Fibroblast of skin of left biceps (primary cell): ENCODE results near the gene GBP1.
"Not testable (repeated sequence)": the region's sequence is repeated elsewhere in the genome, so short reads cannot be mapped to it uniquely, and the experiment has no call there.

Experiments
- DNase-seq, 2 experiments: peaks; one replicate each; pipeline ENCODE4 v3.0.0-alpha.2; 2013; ENCODE audit warnings: low read depth in 2 of 2

Gene GBP1

DNA sequence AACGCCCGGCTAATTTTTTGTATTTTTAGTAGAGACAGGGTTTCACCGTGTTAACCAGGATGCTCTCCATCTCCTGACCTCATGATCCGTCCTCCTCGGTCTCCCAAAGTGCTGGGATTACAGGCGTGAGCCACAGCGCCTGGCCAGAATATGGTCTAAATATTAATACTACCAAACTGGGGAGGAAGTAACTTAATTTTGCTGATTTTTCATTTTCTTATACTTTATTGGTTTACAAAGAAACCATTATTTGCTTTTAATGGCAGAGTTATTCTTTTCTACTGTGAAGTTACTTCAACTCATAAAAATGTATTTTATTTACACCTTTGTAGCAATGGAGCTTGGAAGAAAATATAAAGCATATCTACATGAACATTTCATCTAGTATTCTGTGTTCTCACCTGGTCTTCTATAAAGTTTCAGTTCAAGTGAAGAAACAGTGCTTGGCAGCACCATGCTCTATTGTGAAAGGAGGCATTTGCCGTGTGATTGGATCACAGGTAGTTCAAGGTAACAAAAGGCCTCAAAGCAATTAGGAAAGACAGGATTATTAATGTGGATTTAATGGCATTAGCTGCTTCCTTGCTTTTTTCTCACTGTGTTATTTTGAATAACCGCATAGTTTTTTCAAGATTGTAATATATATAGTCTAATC lies 13.6 kb downstream of the GBP1 start:
- DNase-seq: no peak

DNA sequence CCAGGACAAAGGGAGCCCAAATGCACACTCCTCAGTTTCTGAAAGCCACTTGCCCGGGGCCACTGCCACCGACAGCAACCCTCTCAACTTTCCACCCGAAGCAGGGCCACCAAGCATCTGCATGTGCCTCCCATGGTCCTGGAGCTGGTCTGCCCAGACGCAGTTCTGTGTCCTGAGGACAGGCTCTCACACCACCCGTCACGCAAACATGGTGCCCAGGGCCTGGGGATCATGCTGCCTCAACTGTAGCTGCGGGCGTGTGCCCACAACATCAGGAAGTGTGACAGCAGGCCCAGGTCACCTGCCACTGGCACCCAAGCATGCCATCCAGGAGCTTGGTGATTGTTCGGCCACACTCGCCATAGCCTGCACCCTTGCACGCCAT lies 14.4 kb downstream of the GBP1 start:
- no peak for DNase-seq

DNA sequence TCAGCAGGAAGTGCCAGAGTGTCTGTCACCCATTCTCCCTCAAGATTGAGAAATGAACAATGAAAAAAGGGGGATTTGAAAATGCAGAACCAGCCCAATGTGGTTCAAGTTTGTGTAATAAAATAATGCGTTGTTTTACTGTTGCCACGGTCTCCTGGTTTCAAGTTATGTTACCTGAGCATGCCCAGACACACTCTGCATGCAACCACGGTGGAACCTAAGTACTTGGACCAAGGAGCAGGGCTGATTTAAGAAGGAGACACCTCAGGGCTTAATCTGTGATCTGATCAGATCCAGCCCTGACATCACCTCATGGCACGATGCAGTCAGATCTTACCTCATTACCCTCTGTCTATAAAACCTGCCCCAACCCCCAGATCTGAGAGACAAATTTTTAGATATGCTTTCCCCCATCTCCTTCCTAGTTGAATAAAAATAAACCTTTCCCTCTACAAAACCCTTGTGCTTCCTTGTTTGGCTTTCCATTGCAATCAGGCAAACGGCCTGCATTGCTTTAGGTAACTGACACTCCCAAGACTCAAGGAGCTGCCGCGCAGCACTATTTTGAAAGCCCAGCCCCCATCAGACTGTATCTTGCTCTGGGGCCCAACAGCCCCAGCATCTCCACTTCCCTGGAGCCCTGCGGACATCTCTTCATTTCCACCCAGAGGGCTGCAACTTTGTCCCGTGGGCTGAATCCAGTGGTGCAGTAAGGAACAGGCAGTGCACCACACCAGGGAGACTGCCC lies 14.9 kb downstream of the GBP1 start:
- not testable (repeated sequence) for DNase-seq

DNA sequence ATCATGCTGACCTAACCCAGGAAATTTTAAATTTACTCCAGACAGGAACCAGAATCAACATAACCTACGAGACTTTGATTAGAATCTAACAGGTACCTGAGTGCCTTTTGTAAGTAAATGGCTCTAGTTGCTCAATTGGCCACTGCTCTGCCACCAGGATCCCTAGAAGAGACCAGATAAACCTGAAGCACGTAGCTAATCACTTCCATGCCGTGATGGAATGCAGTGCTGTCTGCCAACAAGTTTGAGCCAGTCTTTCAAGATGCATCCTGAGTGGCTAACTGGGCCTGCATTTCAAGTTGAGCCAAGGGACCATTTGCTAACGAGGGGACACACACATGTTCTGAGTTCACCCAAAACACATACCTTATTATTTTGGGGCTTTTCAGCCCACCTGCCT lies 15.8 kb downstream of the GBP1 start:
- not testable (repeated sequence) for DNase-seq

DNA sequence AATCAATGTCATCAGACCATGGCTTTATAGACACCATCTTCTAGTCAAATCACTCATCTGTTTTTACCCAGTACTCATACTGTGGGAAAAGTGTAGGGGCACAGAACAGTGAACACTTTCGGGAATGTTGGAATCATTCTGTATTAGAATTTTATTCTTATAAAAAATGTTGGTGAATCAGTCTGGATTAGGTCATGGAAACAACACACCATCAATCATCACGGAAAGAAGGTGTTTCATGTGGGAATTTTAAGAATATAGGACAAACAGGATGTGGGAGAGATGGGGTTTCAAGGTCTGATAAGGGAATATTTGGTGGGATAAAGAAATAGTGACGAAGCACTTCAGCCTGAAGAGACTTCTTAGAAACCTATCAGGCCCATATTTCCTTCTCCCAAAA lies 17.3 kb downstream of the GBP1 start:
- no peak for DNase-seq

DNA sequence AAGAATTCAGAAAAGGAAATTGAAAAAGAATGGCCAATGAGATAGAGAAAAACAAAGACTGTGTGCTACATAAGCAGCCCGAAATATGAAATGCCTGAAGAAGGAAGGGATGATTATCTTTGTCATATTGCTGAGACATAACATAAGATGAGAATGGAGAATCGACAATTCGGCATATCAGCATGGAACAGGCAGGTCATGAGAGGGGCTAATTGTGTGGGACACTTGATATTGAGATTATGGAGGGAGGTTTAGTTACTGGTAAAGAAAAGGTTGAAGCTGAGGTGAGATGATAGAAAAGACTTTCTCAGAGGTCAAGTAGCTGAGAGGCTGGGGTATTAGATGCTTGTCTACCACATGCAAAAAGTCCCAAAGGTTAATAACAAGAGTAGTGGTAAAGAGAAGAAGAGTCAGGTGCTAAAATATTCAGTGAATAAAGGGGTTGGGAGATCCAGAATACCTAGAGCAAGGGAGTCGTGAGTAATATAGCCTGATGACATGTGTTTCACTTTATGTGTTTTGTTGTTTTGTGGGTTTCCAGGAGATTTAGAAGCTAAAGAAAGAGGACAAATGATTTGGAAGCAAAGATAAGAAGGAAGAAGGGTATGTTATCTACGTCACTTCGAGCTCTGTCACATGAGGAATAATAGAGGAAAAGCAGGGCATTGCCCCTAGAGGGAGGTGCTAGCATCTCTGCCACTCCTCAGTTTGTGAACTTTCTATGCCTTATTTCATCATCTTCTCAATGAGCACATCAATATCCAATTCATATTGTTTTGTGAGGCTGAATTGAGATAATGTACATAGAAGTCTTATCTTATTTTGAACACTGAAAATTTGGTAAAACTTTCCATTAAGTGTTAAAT lies 18.5 kb downstream of the GBP1 start:
- not testable (repeated sequence) for DNase-seq

DNA sequence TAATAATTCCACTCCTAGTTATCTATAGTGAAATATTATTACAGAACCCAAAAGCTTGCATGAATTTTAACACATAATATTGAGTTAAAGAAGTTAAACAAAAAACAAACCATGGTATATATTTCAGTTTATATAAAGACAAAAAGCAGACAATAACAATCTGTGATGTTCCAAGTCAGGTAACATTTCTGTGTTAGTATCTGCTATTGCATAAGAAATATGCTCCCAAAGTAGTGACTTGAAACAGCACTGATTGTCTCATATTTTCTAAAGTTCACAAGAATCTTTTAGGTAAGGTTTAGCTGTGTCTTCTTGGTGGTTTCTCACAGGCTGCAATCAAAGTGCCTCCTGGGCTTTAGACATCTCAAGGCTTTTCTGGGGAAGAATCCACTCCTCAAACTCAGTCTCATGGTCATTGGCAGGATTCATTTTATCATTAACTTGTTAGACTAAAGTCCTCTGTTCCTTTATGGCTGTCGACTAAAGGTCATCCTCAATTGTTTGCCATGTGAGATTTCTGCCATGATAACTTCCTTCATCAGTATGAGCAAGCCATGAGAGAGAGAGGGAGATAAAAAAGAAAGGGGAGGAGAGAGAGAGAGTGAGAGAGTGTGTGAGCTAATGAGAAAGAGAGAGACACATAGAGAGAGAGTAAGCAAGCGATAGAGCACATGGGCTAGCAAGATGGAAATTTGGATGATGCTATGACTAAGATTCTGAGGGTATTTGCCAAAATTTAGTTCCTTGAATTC lies 19.9 kb downstream of the GBP1 start:
- DNase-seq: no peak

DNA sequence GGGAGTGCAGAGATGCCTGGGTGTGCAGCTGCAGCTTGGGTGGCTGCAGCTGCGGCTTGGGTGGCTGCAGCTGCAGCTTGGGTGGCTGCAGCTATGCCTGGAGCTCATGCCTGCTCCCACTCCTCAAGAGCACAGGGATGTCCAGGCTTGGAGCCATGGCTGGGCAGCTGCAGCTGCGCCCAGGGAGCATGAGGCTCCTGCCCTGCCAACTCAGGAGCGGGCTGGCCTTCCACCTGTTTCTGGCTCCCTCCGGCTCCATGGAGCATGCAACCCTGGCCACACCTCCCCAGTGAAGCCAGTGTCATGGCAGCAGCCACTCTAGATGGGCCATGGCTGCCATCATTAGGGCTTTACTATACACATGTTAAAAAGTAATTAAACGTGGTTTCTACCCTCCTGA lies 21.1 kb downstream of the GBP1 start:
- no peak for DNase-seq

DNA sequence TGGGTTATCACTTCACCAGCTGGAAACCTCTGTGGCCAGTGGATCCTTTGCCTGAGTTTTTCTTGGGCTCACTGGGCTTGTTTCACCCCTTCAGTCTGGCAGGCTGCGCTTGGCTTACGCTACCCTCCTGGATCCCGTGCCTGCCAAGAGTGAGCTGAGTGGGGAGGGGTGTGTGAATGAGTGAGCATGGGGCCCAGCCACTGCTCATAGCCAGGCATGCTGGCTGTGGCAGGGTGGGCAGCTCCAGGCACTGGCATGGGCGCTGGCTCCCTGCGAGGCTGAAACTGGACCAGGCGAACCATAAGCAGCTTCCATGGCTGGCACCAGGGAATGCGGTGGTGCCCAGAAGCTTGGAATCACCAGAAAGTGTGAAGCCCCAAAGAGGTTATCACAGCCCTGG lies 22.5 kb downstream of the GBP1 start:
- no peak for DNase-seq

DNA sequence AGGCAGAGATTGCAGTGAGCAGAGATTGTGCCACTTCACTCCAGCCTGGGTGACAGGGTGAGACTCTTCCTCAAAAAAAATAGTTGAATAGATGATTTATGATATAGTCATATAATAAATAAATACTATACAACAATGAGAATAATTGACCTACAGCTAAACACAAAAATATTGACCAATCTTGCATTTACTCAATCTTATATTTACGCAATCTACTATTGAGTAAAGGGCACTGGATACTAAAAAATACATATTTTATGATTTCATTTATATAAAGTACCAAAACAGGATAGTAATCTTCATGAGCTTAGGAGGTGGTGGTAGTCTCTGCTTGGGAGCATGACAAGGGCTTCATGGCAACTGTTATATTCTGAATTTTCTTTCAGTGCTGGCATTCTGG lies 23.3 kb downstream of the GBP1 start:
- DNase-seq: no peak

DNA sequence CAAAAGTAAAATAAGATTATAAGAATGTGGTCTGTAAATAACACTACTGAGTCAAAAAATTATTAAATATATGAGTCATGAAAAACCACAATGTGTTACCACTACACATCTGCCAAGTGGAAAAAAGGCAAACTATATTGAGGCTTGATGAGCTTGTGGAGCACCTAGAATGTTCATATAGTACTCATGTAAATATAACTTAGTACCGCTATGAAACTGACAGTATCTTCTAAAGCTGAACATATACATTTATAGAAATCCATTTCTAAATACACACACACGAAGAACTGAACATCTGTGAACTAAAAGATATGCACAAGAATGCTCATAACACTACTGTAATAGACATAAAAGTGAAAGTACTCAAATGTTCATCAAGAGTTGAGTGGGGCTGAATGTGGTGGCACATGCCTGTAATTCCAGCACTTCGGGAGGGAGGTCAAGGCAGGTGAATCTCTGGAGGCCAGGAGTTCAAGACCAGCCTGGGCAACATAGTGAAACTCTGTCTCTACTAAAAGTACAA lies 23.8 kb downstream of the GBP1 start:
- peak; percentile 53 to 54 for DNase-seq

DNA sequence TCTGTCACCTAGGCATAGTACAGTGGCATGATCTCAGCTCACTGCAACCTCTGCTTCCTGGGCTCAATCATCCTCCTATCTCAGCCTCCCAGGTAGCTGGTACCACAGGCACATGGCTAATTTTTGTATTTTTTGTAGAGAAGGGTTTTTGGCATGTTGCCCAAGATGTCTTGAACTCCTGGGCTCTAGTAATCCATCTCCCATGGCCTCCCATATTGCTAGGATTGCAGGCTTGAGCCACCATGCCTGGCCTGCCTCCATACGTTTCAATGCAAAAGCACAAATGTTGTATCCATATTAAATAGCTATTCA lies 24.7 kb downstream of the GBP1 start:
- no peak for DNase-seq

DNA sequence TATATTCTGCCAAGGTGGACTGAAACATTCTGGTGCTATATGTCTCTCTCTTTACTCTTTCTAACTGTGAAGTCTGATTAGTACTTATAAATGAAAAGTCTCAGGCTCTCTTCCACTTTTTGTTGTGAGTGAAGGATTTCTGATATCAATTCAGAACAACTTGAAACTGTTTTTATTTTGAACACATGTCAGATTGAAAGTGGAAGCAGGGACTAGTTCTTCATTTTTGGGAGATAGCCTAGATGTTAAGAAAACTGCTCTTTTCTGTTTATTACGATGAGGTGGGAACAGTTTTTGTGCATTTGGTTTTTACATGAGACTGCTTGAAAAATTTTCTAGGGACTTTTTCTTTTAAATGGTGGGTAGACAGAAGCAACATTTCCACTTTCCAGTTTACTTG lies 27.8 kb downstream of the GBP1 start:
- DNase-seq: no peak

DNA sequence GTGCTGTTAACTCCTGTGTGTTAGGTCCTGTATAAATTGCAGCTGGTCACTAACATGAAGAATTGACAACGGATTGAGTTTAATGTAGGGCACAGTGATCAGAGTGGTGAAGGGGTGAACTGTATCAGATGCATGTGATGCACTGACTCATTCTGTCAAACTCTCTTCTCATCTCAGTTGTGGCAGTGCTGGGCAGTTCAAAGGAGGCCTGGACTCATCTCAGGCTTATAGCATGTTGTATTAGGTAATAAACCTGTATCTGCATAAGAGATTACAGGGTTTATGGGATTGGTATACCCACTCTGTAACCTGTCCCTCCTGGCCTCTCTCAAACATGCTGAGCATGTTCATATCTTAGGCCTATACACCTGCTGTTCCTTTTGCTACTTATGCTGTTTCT lies 29.9 kb downstream of the GBP1 start:
- DNase-seq: no peak

DNA sequence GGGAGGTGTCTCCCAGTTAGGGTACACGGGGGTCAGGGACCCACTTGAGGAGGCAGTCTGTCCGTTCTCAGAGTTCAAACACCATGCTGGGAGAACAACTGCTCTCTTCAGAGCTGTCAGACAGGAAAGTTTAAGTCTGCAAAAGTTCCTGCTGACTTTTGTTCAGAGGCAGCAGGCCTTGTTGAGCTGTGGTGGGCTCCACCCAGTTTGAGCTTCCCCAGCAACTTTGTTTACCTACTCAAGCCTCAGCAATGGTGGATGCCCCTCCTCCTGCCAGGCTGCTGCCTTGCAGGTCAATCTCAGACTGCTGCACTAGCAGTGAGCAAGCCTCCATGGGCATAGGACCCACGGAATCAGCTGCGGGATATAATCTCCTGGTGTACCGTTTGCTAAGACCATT lies 31.0 kb downstream of the GBP1 start:
- DNase-seq: not testable (repeated sequence)

DNA sequence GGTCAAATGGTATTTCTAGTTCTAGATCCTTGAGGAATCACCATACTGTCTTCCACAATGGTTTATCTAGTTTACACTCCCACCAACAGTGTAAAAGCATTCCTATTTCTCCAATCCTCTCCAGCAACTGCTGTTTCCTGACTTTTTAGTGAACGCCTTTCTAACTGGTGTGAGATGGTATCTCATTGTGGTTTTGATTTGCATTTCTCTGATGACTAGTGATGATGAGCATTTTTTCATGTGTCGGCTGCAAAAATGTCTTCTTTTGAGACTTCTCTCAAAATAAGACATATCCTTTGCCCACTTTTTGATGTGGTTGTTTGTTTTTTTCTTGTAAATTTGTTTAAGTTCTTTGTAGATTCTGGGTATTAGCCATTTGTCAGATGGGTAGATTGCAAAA lies 36.0 kb downstream of the GBP1 start:
- DNase-seq: not testable (repeated sequence)

DNA sequence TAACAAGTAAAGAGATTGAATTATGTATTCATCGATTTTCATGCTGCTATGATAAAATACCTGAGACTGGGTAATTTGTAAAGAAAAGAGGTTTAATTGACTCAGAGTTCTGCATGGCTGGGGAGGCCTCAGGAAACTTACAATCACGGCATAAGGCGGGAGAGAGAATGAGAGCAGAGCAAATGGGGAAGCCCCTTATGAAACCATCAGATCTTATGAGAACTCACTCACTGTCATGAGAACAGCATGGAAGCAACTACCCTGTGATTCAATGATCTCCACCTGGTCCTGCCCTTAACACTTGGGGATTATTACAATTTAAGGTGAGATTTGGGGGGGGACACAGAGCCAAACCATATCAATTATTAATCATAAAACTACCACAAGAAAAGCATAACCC lies 39.1 kb downstream of the GBP1 start:
- no peak for DNase-seq

DNA sequence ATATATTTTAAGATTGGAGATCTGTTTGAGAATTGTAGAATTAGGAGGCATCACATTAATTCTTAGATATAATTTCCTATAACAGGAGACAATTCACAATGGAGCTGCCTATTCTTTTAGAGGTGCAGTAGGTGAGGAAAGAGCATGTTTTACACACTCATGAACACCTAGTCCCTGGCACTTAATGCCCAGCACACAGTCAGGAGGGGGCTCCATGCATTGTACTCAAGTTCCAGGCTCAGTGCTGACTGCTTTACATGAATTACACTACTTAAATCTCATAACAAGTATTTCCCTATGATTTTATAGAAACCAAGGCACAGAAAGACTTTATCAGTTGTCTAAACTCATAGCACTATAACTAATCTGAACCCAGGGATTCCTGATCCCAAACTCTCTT lies 42.0 kb downstream of the GBP1 start:
- DNase-seq: no peak

DNA sequence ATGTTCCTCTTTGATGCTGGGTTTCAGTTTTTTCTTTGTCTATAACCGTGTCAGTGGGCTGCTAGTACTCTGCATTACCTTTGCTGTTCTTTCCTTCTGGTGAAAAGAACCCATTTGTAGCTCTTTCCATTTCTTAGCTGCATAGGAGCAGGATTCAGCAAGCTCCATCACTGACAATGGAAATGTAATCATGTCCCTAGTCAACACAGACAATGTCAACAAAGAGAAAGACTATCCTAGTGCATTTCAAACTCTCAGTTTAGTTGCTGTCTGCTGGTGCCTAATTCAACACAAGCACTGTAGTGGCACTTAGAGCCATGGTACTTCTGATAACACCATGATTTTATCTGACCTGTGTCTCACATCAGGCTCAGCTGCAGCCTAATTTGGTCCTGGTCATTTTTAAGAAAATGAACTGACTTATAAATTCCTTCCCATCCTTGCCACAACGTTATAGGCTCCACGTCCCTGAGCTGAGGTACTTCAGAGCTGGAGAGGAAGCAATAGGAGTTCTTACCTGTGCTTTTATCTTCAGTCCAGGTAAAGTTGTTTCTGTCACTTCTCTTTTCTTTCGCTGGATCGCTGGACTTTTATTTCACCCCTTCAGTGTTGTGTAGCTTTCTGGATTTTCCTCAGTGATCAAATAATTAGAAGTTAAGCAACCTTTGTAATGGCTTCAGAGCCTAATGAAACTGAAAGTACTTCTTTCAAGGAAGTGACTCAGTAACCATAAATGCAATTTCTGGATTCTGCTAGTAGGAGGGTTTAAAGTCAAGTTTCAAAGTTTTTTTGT lies 42.6 kb downstream of the GBP1 start, which contains the start of gene GBP3:
TSS of gene GBP3 (minus strand) at position 700 of the 793 bp plus-strand sequence. CDS start 2,145 bp downstream, outside the sequence.
- DNase-seq: peak in 1 of 2 experiments; percentile 24

DNA sequence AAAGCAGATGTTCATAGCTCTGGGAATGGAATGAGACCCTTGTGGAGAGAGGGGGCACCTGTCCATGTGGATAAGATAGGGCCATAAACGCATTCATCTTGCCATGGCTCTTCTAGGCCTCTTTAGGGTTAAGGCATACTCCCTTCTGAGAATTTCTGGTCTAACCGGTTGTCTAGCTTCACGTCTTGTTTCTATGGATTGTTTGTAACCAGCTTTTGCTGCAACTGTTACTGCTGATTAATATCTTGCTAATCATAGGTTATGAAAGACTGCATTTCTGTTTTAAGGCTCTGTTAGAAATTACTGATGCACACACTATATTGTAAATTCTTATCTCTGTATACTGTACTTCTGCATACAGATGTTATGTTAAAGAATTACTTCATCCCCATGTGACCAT lies 46.7 kb downstream of the GBP1 start:
- not testable (repeated sequence) for DNase-seq

DNA sequence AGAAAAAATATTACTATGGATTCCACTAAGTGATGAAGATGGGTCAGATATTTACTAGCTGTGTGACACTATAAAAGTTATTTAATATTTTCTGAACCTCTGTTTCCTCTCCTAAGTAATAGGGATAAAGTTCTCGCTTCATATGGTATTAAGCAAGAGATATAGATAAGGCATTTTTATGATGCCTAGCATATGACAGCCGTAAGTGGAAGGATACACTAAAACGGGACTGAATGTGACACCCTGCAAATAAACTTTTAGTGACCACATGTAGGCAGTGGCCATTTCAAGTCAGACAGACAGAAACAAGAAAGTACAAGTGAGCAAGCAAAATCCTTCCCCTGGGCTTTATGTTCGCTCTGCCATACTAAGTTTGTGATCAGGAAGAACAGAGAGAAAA lies 56.5 kb downstream of the GBP1 start:
- no peak for DNase-seq
